T-helper 2 cell (primary cell): ENCODE data around the gene ETV5.
"Not testable (repeated sequence)": the region's sequence is repeated elsewhere in the genome, so short reads cannot be mapped to it uniquely, and the experiment has no call there.

Experiments used
- DNase-seq, 5 experiments: peaks; one replicate each; pipeline versions ENCODE4 v3.0.0 to v3.0.0-alpha.2; 2012 to 2022

Gene ETV5

DNA sequence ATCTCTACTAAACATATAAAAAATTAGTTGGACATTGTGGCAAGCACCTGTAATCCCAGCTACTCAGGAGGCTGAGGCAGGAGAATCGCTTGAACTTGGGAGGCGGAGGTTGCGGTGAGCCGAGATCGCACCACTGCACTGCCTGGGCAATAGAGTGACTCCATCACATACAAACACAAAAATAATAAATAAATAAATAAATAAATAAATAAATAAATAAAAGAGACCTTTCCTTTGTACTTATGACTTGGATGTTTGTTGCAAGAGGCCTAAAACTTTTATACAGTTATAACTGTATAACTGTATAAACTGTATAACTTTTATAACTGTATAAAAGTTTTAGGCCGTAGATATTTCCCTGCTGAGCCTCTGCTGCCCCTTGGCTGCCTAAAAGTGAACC is 87.6 kb downstream of the ETV5 start:
- DNase-seq: not testable (repeated sequence)

DNA sequence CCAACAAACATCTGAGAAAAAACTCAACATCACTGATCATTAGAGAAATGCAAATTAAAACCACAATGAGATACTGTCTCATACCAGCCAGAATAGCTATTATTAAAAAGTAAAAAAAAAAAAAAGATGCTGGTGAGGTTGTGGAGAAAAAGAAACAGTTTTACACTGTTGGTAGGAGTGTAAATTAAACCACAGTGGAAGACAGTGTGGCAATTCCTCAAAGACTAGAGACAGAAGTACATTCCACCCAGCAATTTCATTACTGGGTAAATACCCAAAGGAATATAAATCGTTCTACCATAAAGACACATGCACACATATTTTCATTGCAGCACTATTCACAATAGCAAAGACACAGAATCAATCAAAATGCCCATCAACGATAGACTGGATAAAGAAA is 89.6 kb downstream of the ETV5 start:
- DNase-seq: not testable (repeated sequence)

DNA sequence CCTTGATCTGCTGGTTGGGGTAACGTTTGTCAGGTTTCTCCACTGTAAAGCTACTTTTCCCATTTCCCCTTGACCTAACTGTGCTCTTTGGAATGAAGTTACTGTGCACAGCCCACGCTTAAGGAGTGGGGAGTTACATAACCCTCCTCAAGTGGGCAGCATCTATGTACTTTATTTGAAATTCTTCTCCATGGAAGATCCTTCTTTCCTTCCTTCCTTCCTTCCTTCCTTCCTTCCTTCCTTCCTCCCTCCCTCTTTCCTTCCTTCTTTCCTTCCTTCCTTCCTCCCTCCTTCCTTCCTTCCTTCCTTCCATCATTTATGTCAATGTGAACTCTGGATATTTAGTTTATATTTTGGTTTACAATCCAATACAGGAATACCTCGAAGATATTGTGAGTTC is 94.0 kb downstream of the ETV5 start:
- DNase-seq: no peak

DNA sequence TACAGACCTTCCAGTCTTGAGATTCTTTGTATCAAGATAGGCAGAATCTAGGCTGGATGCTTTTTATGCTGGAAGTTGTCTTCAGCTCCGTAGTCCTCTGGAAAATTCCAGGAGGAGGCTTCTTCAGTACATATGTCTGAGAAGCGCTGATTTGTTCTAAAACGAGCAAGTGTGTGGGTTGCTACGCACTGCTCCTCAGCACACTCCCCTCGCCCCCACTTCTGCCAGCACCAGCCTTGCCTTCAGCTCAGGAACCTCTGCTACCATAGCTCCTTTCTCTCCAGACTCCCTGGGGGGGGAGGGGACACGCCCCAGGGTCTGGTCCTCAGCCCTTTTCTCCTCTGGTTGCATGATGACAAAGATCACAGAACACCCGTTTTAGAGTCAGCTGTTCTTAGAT is 95.6 kb downstream of the ETV5 start:
- DNase-seq: no peak

DNA sequence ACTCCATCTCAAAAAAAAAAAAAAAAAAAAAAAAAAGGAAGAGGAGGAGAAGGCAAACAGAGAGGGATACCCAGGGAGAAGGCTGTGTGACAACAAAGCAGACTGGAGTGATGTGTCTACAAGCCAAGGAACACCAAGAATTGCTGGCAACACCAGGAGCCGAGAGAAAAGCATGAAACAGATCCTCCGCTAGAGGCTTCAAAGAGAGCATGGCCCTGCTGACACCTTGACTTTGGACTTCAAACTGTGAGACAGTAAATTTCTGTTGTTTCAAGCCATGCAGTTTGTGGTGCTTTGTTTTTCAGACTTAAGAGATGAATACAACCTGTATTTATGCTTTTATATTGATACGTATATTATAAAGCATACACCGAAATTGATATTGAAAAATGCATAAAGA is 96.8 kb downstream of the ETV5 start:
- DNase-seq: no peak

DNA sequence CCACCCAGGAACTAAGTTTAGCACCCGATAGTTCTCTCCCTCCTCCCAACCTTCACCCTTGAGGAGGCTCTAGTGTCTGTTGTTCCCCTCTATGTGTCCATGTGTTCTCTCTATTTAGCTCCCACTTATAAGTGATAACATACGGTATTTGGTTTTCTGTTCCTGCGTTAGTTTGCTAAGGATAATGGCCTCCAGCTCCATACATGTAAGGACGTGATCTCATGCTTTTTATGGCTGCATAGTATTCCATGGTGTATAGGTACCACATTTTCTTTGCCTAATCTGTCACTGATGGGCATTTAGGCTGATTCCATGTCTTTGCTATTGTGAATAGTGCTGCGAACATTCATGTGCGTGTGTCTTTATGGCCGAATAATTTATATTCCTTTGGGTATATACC is 104.2 kb downstream of the ETV5 start:
- no peak for DNase-seq

DNA sequence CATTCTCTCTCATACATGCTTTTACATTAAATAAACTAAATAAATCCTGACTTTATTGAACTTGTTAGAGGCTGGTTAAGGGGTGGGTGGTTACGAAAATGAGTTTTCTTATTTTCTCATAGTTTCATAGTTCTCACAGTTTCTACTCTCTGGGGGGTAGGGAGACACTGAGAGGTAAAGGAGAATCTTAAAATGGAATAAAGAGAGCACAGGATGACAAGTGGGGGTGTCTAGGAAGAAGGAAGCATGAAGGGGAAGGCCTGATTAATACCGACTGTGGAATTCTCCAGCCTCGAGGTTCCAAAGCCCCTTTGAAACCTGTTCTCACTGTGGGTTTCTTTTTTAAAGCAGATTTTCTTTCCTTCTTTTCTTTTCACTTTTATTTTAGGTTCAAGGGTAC is 104.7 kb downstream of the ETV5 start:
- DNase-seq: no peak

DNA sequence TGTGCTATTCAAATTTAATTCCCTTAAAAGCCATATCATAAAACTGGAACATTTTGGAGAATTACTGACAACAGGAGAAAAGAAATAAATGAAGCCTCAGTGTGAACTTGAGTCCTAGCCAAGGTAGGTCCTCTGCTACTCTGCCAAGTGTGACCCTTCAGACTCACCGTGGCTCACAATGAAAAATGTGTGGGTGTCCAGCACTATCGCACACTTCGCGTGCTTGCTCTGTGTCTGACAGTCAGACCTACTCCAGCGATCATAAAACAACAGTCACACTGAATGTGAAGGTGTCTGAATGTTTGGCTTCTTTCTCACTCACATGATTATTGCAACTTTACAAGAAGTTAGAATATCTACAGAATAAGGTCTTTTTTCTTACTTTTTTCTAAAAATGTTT is 105.3 kb downstream of the ETV5 start:
- DNase-seq: no peak

DNA sequence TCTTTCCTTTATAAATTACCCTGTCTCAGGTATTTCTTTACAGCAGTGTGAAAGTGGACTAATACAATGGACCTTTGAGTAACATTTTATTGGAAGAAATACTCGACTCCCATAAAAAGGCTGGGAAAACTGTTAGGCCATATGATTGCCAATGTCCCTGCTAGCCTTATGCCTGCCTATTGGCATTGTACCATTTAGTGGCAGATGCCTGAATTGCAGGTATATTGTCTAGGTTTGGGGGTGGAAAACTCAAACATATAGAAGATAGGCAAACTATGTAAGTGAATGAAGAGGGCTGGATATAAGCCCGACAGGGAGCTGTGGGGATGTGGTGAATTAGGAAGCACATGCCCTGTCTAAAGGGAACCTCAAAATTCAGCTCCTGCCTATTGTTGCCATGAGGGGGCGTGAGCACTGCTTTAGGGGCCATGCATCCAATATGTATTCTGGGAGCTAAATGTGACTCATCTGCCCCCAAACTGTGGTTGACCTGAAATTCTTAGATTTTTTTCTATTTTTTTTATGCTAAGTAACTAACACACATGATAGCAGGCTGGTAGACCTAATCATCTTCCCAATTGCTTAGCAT is 105.9 kb downstream of the ETV5 start:
- no peak for DNase-seq

DNA sequence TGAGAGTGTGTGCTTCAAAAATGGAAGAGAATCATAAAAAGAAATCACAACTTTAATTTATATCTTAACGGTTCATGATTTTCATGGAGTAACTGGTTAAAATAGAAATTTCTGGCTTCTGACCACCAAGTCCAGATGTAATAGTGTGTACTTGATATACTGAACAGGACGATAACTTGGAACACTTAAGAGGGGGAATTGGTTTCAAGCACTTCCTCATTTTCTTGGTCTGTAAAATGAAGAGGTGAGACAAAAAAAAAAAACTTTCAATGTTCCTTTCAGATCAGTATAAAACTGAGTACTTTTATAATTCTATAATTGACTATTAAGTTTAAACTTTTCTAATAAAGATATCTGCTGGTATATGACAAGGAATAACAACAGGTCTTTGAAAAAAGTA is 107.0 kb downstream of the ETV5 start:
- DNase-seq: no peak

DNA sequence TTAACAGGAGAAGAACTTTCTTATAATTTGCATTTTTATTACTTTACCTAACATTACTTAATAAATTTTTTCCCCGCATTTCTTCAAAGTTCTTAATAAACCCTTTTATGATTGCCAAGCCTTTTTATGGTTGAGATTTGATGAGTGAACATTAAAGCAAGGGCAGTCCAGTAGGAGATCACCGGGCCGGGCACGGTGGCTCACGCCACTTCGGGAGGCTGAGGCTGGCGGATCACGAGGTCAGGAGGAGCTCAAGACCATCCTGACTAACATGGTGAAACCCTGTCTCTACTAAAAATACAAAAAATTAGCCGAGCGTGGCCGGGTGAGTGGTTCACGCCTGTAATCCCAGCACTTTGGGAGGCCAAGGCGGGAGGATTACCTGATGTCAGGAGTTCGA is 109.7 kb downstream of the ETV5 start:
- DNase-seq: no peak

DNA sequence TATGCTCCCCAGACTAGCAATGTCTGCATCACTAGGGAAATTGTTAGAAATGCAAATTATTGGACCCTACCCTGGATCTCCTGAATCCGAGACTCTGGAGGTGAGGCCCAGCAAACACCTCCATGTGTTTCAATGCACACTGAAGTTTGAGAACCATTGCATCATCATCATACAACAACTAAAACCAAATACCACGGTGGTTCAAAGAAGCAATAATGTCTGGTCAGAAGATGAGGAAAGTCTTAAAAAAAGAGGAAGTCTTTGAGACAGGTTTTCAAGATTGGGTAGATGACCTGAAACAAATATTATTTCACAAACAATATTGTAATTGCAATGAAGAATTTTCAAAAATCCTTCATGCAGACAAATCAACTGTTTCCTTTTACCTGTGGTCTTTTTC is 110.8 kb downstream of the ETV5 start:
- no peak for DNase-seq

DNA sequence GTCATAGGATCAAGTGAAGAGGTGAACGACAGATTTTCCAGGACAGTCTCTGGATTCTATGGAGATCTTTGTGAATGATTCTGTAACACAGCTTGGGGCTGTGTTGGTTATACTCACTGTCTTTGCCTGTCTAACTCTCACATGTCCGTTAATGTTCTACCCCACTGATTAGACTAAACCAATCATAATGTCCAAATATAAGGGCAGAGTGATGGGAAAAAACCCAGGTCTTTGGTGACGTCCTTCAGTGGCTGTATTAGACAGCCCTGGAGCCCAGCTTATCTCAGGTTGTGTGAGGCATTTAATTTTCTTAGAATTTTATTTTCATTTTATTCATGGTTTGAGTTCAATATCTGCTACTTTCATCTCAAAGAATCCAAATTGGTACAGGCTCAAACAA is 111.8 kb downstream of the ETV5 start:
- DNase-seq: no peak
